A549 (cell line): ENCODE data around the gene RNF130. TPM values are rescaled to one million over a fixed set of nuclear protein-coding genes. Genes with fewer than 3 reads are reported as not detected.

Experiments used
- ATAC-seq, 2 experiments: fragments of 200-7000 bp in 1 of 2; fragments of >200 bp in 1 of 2; cut with Nextera tagmentation in 1 of 2; cut with Tn5 transposase in 1 of 2; 3 replicates each; pipeline versions ENCODE4 v1.8.0 to v1.9.1; 2018 to 2020; ENCODE audit warnings: mild to moderate bottlenecking in 1 of 2, moderate library complexity in 1 of 2
- CTCF ChIA-PET: fragments of 300-600 bp; sonication (Branson Sonifier 250); formaldehyde crosslinking; extraction: SDS; loops from one replicate; lab custom pipeline; 2021; ENCODE audit warnings: antibody characterized with exemption, inconsistent platforms; lab: Yijun Ruan, JAX
- POLR2A ChIA-PET: fragments of 350-600 bp; formaldehyde crosslinking; extraction: SDS; loops from one replicate; lab custom pipeline; 2021; ENCODE audit warnings: antibody characterized with exemption, inconsistent platforms; lab: Yijun Ruan, JAX
- DNase-seq, 2 experiments: peaks; one replicate each; pipeline versions ENCODE4 v3.0.0 to v3.0.0-alpha.2; 2011 to 2016; ENCODE audit warnings: low read depth in 1 of 2, low spot score in 1 of 2
- FAIRE-seq: peaks from 2 replicates; lab custom pipeline; 2011; peaks lifted over from hg19 to GRCh38; lab: Jason Lieb, UNC
- H3K27ac ChIP-seq, 2 experiments: fragments of >200 bp; sonication (Bioruptor Twin); formaldehyde crosslinking; 3 replicates each; pipeline ENCODE4 v1.5.1; 2016 to 2017
- H3K4me1 ChIP-seq: fragments of >200 bp; sonication (Bioruptor Twin); formaldehyde crosslinking; 3 replicates; pipeline ENCODE4 v1.6.1; 2016
- H3K4me2 ChIP-seq: fragments of >200 bp; sonication (Bioruptor Twin); formaldehyde crosslinking; 3 replicates; pipeline ENCODE4 v1.6.1; 2016
- H3K4me3 ChIP-seq: fragments of >200 bp; sonication (Bioruptor Twin); formaldehyde crosslinking; 3 replicates; pipeline ENCODE4 v1.5.1; 2016
- H3K9me3 ChIP-seq: fragments of >200 bp; sonication (Bioruptor Twin); formaldehyde crosslinking; 3 replicates; pipeline ENCODE4 v1.6.1; 2016
- BCL3 ChIP-seq: fragments of >200 bp; sonication (Bioruptor Twin); formaldehyde crosslinking; IDR thresholded peaks from 3 replicates; pipeline ENCODE4 v1.6.1; 2016
- CTCF ChIP-seq: fragments of >200 bp; sonication (Bioruptor Twin); formaldehyde crosslinking; IDR thresholded peaks from 3 replicates; pipeline ENCODE4 v1.5.1; 2016
- E2F6 ChIP-seq: IDR thresholded peaks from 2 replicates; pipeline ENCODE4 v1.6.1; 2012; ENCODE audit warnings: low read depth, borderline replicate concordance
- EHF ChIP-seq: fragments of 250-450 bp; sonication (Bioruptor Pico); IDR thresholded peaks from 2 replicates; pipeline ENCODE4 v1.5.0; 2020; ENCODE audit warnings: mild to moderate bottlenecking
- HOXB13 ChIP-seq: fragments of 250-450 bp; sonication (Bioruptor Pico); IDR thresholded peaks from 2 replicates; pipeline ENCODE4 v1.5.0; 2020; ENCODE audit warnings: low read depth, mild to moderate bottlenecking, moderate library complexity
- JUN ChIP-seq, 2 experiments: fragments of >200 bp; sonication (Bioruptor Twin); formaldehyde crosslinking; IDR thresholded peaks; 2 replicates in 1 of 2; 3 replicates in 1 of 2; pipeline ENCODE4 v1.6.1; 2016 to 2017
- MAX ChIP-seq: IDR thresholded peaks from 2 replicates; pipeline ENCODE4 v1.6.1; 2012
- PHF8 ChIP-seq: fragments of 200-600 bp; sonication (generic); IDR thresholded peaks from 2 replicates; pipeline ENCODE4 v1.6.1; 2016; ENCODE audit warnings: low read depth, mild to moderate bottlenecking, antibody characterized with exemption, moderate library complexity, borderline replicate concordance
- POLR2A ChIP-seq: IDR thresholded peaks from 2 replicates; pipeline ENCODE4 v1.6.1; 2012; ENCODE audit warnings: mild to moderate bottlenecking, low read length
- RAD21 ChIP-seq, 2 experiments: fragments of >200 bp in 1 of 2; sonication (Bioruptor Twin) in 1 of 2; formaldehyde crosslinking in 1 of 2; IDR thresholded peaks in 1 of 2; conservative IDR thresholded peaks in 1 of 2; 2 replicates in 1 of 2; 3 replicates in 1 of 2; pipeline ENCODE4 v1.6.1; 2012 to 2018; ENCODE audit warnings: inconsistent platforms in 1 of 2
- SMC3 ChIP-seq: fragments of >200 bp; sonication (Bioruptor Twin); formaldehyde crosslinking; IDR thresholded peaks from 3 replicates; pipeline ENCODE4 v1.6.1; 2018; ENCODE audit warnings: inconsistent platforms
- USF2 ChIP-seq: fragments of 450-650 bp; IDR thresholded peaks from 2 replicates; pipeline ENCODE4 v1.6.1; 2014; ENCODE audit warnings: antibody characterized with exemption
- ZSCAN20 ChIP-seq: fragments of 250-450 bp; sonication (Bioruptor Pico); IDR thresholded peaks from 2 replicates; pipeline ENCODE4 v1.8.0; 2022; ENCODE audit warnings: mild to moderate bottlenecking, moderate library complexity
- WGBS: methylation state at CpG from one replicate; pipeline ENCODE4 v1.1.6; 2017; ENCODE audit errors: missing lambda C conversion rate; 5-methylcytosine and 5-hydroxymethylcytosine counted together
- polyA plus RNA-seq, 4 experiments: library from polyadenylated mRNA; depleted of rRNA in 3 of 4; stranded (reverse); fragments of >200 nt; fragmentation: RNase III in 1 of 4; extraction: RNeasy Plus Mini Kit Qiagen cat#74134 plus additional on column Dnase treatment in 1 of 4; gene quantifications; 2 replicates in 3 of 4; 3 replicates in 1 of 4; pipeline ENCODE4 v1.2.3, GENCODE V29; 2011 to 2017

Gene RNF130
- polyA plus RNA-seq, 2 of the 4 experiments (the other 2 are of a cell fraction): 33.3 to 50.1 TPM

GRCh38 chr5:179908528-179908927 is 163.0 kb downstream of the RNF130 start:
- Histone ChIP-seq H3K27ac (peak overlapping the region in 1 of 2 experiments; percentile 96; a peak in 2 of 6 replicates), H3K4me2 (no peak overlapping the region; the same call in 1 of the 3 replicates), H3K4me3 (no peak overlapping the region), H3K4me1 (peaks cover 6% of the 10 kb centered on the region; the same call in 2 of the 3 replicates), H3K9me3 (no peaks in the 10 kb centered on the region)
- ChIA-PET CTCF (interaction anchor here (0.6 to 3.6 kb wide), 21 partner anchors 9 to 183 kb away, joined by 3 to 13 read pairs (median 3); no protein-coding TSS in a partner anchor), POLR2A (no interaction called here)
- WGBS: 89% methylated on average over 15 of the region's 16 CpGs
- peak in 1 of 2 experiments; percentile 66; a peak in 3 of 6 replicates for ATAC-seq
- FAIRE-seq: no peak
- no peak for DNase-seq
- TF ChIP-seq E2F6: no peak
- TF ChIP-seq RAD21 (conservative IDR thresholded peaks at IDR 0.05 in 1 of 2, IDR thresholded peaks at IDR 0.05 in 1 of 2): peak in 1 of 2 experiments; percentile 31; a peak in 2 of 5 replicates
- TF ChIP-seq USF2: no peak

GRCh38 chr5:179907556-179908324 is 163.8 kb downstream of the RNF130 start, which contains the start of gene TBC1D9B:
TBC1D9B (minus strand) TSS chr5:179907897; CDS start chr5:179907821, 76 bp downstream.
- ChIA-PET POLR2A (no interaction called here), CTCF (interaction anchor here (0.6 to 3.6 kb wide), 24 partner anchors 10 to 183 kb away, joined by 3 to 13 read pairs (median 4); no protein-coding TSS in a partner anchor)
- 37% methylated on average over 14 of the region's 105 CpGs for WGBS
- peak within 1 kb of the TSS; percentile 89 to 96 for H3K27ac ChIP-seq
- peak within 1 kb of the TSS; percentile 87 for H3K4me2 ChIP-seq
- DNase-seq: peak; percentile 43 to 57
- no peak for FAIRE-seq
- ATAC-seq: peak; percentile 88 to 90
- peak within 1 kb of the TSS; percentile 67 for H3K4me3 ChIP-seq
- no peaks in the 10 kb centered on the region for H3K9me3 ChIP-seq
- TF ChIP-seq POLR2A (peak; percentile 86), E2F6 (no peak), EHF (no peak), BCL3 (peak; percentile 70; the same call in 2 of the 3 replicates), MAX (peak; percentile 47; the same call in 1 of the 2 replicates), PHF8 (peak; percentile 38; the same call in 1 of the 2 replicates), HOXB13 (no peak), JUN (IDR thresholded peaks at IDR 0.05) (peak in 1 of 2 experiments; percentile 79; a peak in 3 of 5 replicates), ZSCAN20 (no peak), CTCF (peak; percentile 92), SMC3 (peak; percentile 71)
- H3K4me1 ChIP-seq: peaks cover 6% of the 10 kb centered on the region; the same call in 2 of the 3 replicates
